HepG2 (cell line): Measurements from ENCODE around the gene ECE2. TPM values are rescaled to one million over a fixed set of nuclear protein-coding genes. Genes with fewer than 3 reads are reported as not detected.

Source experiments
- ATAC-seq: fragments of 200-7000 bp; cut with Tn5 transposase; 3 replicates; pipeline ENCODE4 v1.9.1; 2020; ENCODE audit warnings: mild to moderate bottlenecking, moderate library complexity
- BruUV-seq: library from RNA; stranded (reverse); fragments of 400-500 nt; replicated peaks from 2 replicates; lab custom pipeline; 2021; lab: Mats Ljungman, UMichigan
- CTCF ChIA-PET: fragments of 300-600 bp; formaldehyde crosslinking; extraction: SDS; loops from one replicate; lab custom pipeline; 2021; ENCODE audit warnings: low total read pairs, inconsistent platforms, low intra/inter-chr PET ratio; lab: Yijun Ruan, JAX
- POLR2A ChIA-PET: fragments of 350-600 bp; sonication (Branson Sonifier 250); formaldehyde crosslinking; loops from one replicate; lab custom pipeline; 2020; ENCODE audit warnings: antibody characterized with exemption, inconsistent platforms; lab: Yijun Ruan, JAX
- DNase-seq: peaks from one replicate; pipeline ENCODE4 v3.0.0-alpha.2; 2015; ENCODE audit warnings: low spot score
- FAIRE-seq: peaks from 3 replicates; lab custom pipeline; 2011; peaks lifted over from hg19 to GRCh38; lab: Jason Lieb, UNC
- H2AFZ ChIP-seq: one replicate; pipeline ENCODE4 v1.6.1; 2011; ENCODE audit warnings: low read length, inconsistent platforms
- H3K27ac ChIP-seq: fragments of 300-600 bp; 3 replicates; pipeline ENCODE4 v1.8.0; 2011; ENCODE audit warnings: mixed run types, mild to moderate bottlenecking, mixed read lengths, low read length, inconsistent platforms; ENCODE audit not compliant: insufficient read depth; ENCODE audit errors: extremely low read length
- H3K27me3 ChIP-seq, 2 experiments: fragments of 200-600 bp in 1 of 2; 2 replicates in 1 of 2; 3 replicates in 1 of 2; pipeline versions ENCODE4 v1.6.0 to v1.8.0; 2011; ENCODE audit warnings: low read length in 2 of 2, mild to moderate bottlenecking in 2 of 2, moderate library complexity in 2 of 2, inconsistent platforms in 1 of 2; ENCODE audit not compliant: insufficient read depth in 2 of 2, control insufficient read depth in 1 of 2
- H3K36me3 ChIP-seq, 2 experiments: fragments of 200-600 bp in 1 of 2; replicated peaks in 1 of 2; 2 replicates in 1 of 2; 3 replicates in 1 of 2; pipeline versions ENCODE4 v1.5.1 to v1.8.0; 2011; ENCODE audit warnings: low read length in 2 of 2, inconsistent platforms in 1 of 2; ENCODE audit not compliant: insufficient read depth in 2 of 2, control insufficient read depth in 1 of 2
- H3K4me1 ChIP-seq: 2 replicates; pipeline ENCODE4 v1.5.1; 2012; ENCODE audit warnings: low read length, inconsistent platforms; ENCODE audit not compliant: insufficient read depth
- H3K4me2 ChIP-seq: 2 replicates; pipeline ENCODE4 v1.6.0; 2011; ENCODE audit warnings: low read depth, low read length, inconsistent platforms
- H3K4me3 ChIP-seq, 3 experiments: fragments of 200-600 bp in 1 of 3; sonication (generic), shearing (Covaris generic) in 1 of 3; replicated peaks in 1 of 3; 2 replicates each; pipeline ENCODE4 v1.5.1; 2011 to 2016; ENCODE audit warnings: low read length in 3 of 3, inconsistent platforms in 2 of 3, low read depth in 2 of 3, mild to moderate bottlenecking in 2 of 3, control low read depth in 1 of 3, mixed read lengths in 1 of 3; ENCODE audit not compliant: insufficient read depth in 1 of 3
- H3K79me2 ChIP-seq: one replicate; pipeline ENCODE4 v1.6.1; 2011; ENCODE audit warnings: low read length, inconsistent platforms; ENCODE audit not compliant: insufficient read depth
- H3K9ac ChIP-seq: 2 replicates; pipeline ENCODE4 v1.6.0; 2011; ENCODE audit warnings: mild to moderate bottlenecking, low read depth, low read length, inconsistent platforms; ENCODE audit not compliant: insufficient read depth
- H3K9me3 ChIP-seq: 2 replicates; pipeline ENCODE4 v1.5.1; 2012; ENCODE audit warnings: mild to moderate bottlenecking, low read length
- H4K20me1 ChIP-seq: 2 replicates; pipeline ENCODE4 v1.6.0; 2011; ENCODE audit warnings: inconsistent platforms, mild to moderate bottlenecking, low read length, moderate library complexity; ENCODE audit not compliant: insufficient read depth
- ARID2 ChIP-seq: sonication (generic); formaldehyde crosslinking; IDR thresholded peaks from 2 replicates; pipeline ENCODE4 v1.8.1; 2022; ENCODE audit warnings: mild to moderate bottlenecking, missing genetic modification reagents, borderline replicate concordance
- DNMT3B ChIP-seq: conservative IDR thresholded peaks from 2 replicates; pipeline ENCODE4 v1.6.1; 2016; ENCODE audit warnings: missing biosample characterization, control low read depth
- EHMT2 ChIP-seq: fragments of 200-600 bp; sonication (generic); IDR thresholded peaks from 2 replicates; pipeline ENCODE4 v1.7.0; 2017; ENCODE audit warnings: antibody characterized with exemption, low read depth, low read length, borderline replicate concordance
- FOSL2 ChIP-seq: sonication (generic); formaldehyde crosslinking; IDR thresholded peaks from 2 replicates; pipeline ENCODE4 v1.4.0; 2020; ENCODE audit warnings: missing genetic modification reagents
- FOXA1 ChIP-seq, 2 experiments: fragments of 450-650 bp in 1 of 2; sonication (generic) in 1 of 2; formaldehyde crosslinking in 1 of 2; IDR thresholded peaks; 2 replicates each; pipeline versions ENCODE4 v1.4.0 to v1.6.1; 2016 to 2020; ENCODE audit warnings: missing genetic modification reagents in 1 of 2
- HBP1 ChIP-seq: IDR thresholded peaks from 2 replicates; pipeline ENCODE4 v1.6.1; 2016; ENCODE audit warnings: low read depth, control low read depth
- KLF16 ChIP-seq, 2 experiments: sonication (generic) in 1 of 2; formaldehyde crosslinking in 1 of 2; IDR thresholded peaks; 2 replicates each; pipeline versions ENCODE4 v1.6.1 to v1.8.0; 2016 to 2023; ENCODE audit warnings: missing genetic modification reagents in 2 of 2, missing compliant biosample characterization in 1 of 2
- MIER2 ChIP-seq: IDR thresholded peaks from 2 replicates; pipeline ENCODE4 v1.6.1; 2016; ENCODE audit warnings: missing biosample characterization, missing genetic modification reagents
- ONECUT2 ChIP-seq: sonication (generic); formaldehyde crosslinking; IDR thresholded peaks from 2 replicates; pipeline ENCODE4 v1.4.0; 2020; ENCODE audit warnings: missing genetic modification reagents
- REST ChIP-seq, 2 experiments: IDR thresholded peaks; 2 replicates each; pipeline ENCODE4 v1.6.1; 2011 to 2012; ENCODE audit warnings: low read length in 2 of 2, borderline replicate concordance in 1 of 2, low read depth in 1 of 2, mild to moderate bottlenecking in 1 of 2, moderate library complexity in 1 of 2
- SAP130 ChIP-seq: IDR thresholded peaks from 2 replicates; pipeline ENCODE4 v1.6.1; 2016; ENCODE audit warnings: low read depth
- TMF1 ChIP-seq: sonication (generic); formaldehyde crosslinking; IDR thresholded peaks from 2 replicates; pipeline ENCODE4 v1.8.1; 2022; ENCODE audit warnings: low read depth, missing genetic modification reagents
- TSC22D2 ChIP-seq: sonication (generic); formaldehyde crosslinking; IDR thresholded peaks from 2 replicates; pipeline ENCODE4 v1.5.1; 2020; ENCODE audit warnings: missing genetic modification reagents, mild to moderate bottlenecking, borderline replicate concordance
- ZBTB43 ChIP-seq: sonication (generic); formaldehyde crosslinking; conservative IDR thresholded peaks from 2 replicates; pipeline ENCODE4 v1.4.0; 2020; ENCODE audit warnings: missing genetic modification reagents
- ZNF232 ChIP-seq: sonication (generic); formaldehyde crosslinking; IDR thresholded peaks from 2 replicates; pipeline ENCODE4 v1.4.0; 2020; ENCODE audit warnings: missing genetic modification reagents, borderline replicate concordance
- ZSCAN12 ChIP-seq: sonication (generic); formaldehyde crosslinking; IDR thresholded peaks from 2 replicates; pipeline ENCODE4 v1.9.0; 2021; ENCODE audit warnings: mild to moderate bottlenecking, missing genetic modification reagents
- WGBS: methylation state at CpG from one replicate; pipeline ENCODE4 v1.1.6; 2017; ENCODE audit warnings: low lambda C conversion rate; 5-methylcytosine and 5-hydroxymethylcytosine counted together
- in situ Hi-C: cut with HindIII; loops from 2 replicates; pipeline ENCODE4 v1.10.0; 2017; ENCODE audit warnings: low pct_unique_long_range_greater_than_20kb; ENCODE audit not compliant: extremely low pct_ligation_motif_present
- intact Hi-C: fragments of 100-400 bp; cut with micrococcal nuclease; formaldehyde crosslinking; loops from one replicate; pipeline ENCODE4 v1.10.0; 2022; ENCODE audit not compliant: unreplicated experiment
- polyA plus RNA-seq, 8 experiments: library from polyadenylated mRNA; depleted of rRNA in 3 of 8; stranded (reverse) in 7 of 8; unstranded in 1 of 8; fragments of >200 nt; fragmentation: Illumina TruSeq in 4 of 8; extraction: Trizol in 4 of 8; gene quantifications; 2 replicates each; pipeline versions ENCODE4 v1.2.1 to v1.2.3, GENCODE V29; 2011 to 2016; ENCODE audit warnings: low read depth in 4 of 8, missing spikeins in 1 of 8, mixed read lengths in 1 of 8; ENCODE audit not compliant: insufficient read depth in 1 of 8
- total RNA-seq, 5 experiments: library from RNA; depleted of rRNA; stranded (reverse); fragments of >200 nt; fragmentation: Illumina TruSeq; extraction: Trizol; gene quantifications; 2 replicates each; pipeline ENCODE4 v1.2.3, GENCODE V29; 2016; ENCODE audit warnings: low read depth in 1 of 5

ECE2 gene
- total and polyA plus RNA-seq, 2 of the 13 experiments (the other 11 are each of a cell fraction or from before 2014, with no cell fraction given): not detected

GRCh38 chr3:184240384-184241140 is 35.3 kb upstream of the ECE2 start:
- no peaks in the 10 kb centered on the region for H3K9me3 ChIP-seq
- H3K36me3 ChIP-seq: peaks cover 16 to 26% of the 10 kb centered on the region in 2 experiments
- no peaks in the 10 kb centered on the region for H3K79me2 ChIP-seq
- intact Hi-C loops: loop anchor here (5.0 to 10.0 kb wide), 2 partner anchors 226 to 343 kb away; partner anchors contain the start of gene ABCC5
- in situ Hi-C loops: no loop called here
- no peak overlapping the region for H2AFZ ChIP-seq
- peaks cover 24% of the 10 kb centered on the region for H3K4me1 ChIP-seq
- H3K4me3 ChIP-seq: no peak overlapping the region
- BruUV-seq: no TSS peak
- FAIRE-seq (no peak), ATAC-seq (peak; percentile 11), DNase-seq (no peak)
- ChIA-PET POLR2A (interaction anchor here (0.6 to 1.4 kb wide), 6 partner anchors 11 to 356 kb away, joined by 3 to 4 read pairs (median 4); partner anchors contain the start of genes ABCF3, PARL and VWA5B2), CTCF (no interaction called here)
- H3K27me3 ChIP-seq: peaks cover 2 to 34% of the 10 kb centered on the region in 2 experiments; a peak in 4 of 5 replicates
- H3K9ac ChIP-seq: no peak overlapping the region
- H4K20me1 ChIP-seq: peaks cover 4% of the 10 kb centered on the region
- no peak overlapping the region for H3K27ac ChIP-seq
- WGBS: 57% methylated on average over 1 of the region's 4 CpGs
- no peak overlapping the region for H3K4me2 ChIP-seq
- TF ChIP-seq TMF1 (CRISPR knock-in tag): no peak
- peak; percentile 38; the same call in 1 of the 2 replicates for TF ChIP-seq ZNF232 (CRISPR knock-in tag)
- TF ChIP-seq FOXA1 (IDR thresholded peaks at IDR 0.05): no peak
- TF ChIP-seq FOXA1 (CRISPR knock-in tag; IDR thresholded peaks at IDR 0.05): no peak
- TF ChIP-seq FOSL2 (CRISPR knock-in tag): no peak
- TF ChIP-seq KLF16 (CRISPR knock-in tag; IDR thresholded peaks at IDR 0.05): peak in 1 of 2 experiments; percentile 42; a peak in 1 of 4 replicates
- peak; percentile 90 for TF ChIP-seq EHMT2
- no peak for TF ChIP-seq DNMT3B (CRISPR knock-in tag)
- TF ChIP-seq ONECUT2 (CRISPR knock-in tag): no peak
- peak in 1 of 2 experiments; percentile 97; a peak in 2 of 4 replicates for TF ChIP-seq REST (IDR thresholded peaks at IDR 0.05; ENCODE audit: borderline replicate concordance in 1 of 2, low read depth in 1 of 2, low read length in 2 of 2)
- TF ChIP-seq ARID2: 0 out of 2 replicates have a peak, but pooled peaks have one; percentile 28
- TF ChIP-seq ZBTB43 (CRISPR knock-in tag): peak; percentile 53; the same call in 1 of the 2 replicates
- TF ChIP-seq TSC22D2 (CRISPR knock-in tag): peak; percentile 57; the same call in 1 of the 2 replicates
- TF ChIP-seq ZSCAN12 (CRISPR knock-in tag): peak; percentile 62; the same call in 1 of the 2 replicates
- TF ChIP-seq MIER2: peak; percentile 96
- TF ChIP-seq SAP130 (CRISPR knock-in tag): peak; percentile 56; the same call in 1 of the 2 replicates
- TF ChIP-seq HBP1 (CRISPR knock-in tag): 0 out of 2 replicates have a peak, but pooled peaks have one; percentile 20
